ENCODE data around the gene BANK1. TPM values are rescaled to one million over a fixed set of nuclear protein-coding genes. Genes with fewer than 3 reads are reported as not detected.

The BANK1 gene
- total RNA-seq, 4 donors from 2014 or later = 7.3 to 19.9 (median 13.3) TPM

DNA sequence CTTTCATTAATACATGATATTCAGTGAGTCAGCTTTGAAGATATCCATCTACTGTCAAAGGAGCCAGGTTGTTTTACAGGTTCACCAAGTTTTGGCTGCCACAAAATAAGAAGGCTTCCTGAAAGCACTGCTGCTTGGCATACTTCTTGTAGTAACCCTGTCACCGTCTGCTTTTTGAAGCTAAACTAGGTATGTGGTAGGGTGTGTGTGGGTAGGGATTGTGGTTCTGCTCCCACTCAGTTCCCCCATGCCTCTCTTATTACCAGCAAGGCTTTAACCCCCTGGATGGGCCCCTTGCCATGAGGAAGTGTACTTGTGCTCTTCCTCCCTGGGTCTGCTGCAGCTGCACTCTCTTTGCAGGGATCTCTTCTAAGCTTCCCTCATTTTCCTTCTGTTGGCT lies 191.2 kb downstream of the BANK1 start:
- TF ChIP-seq, protein P1, sequence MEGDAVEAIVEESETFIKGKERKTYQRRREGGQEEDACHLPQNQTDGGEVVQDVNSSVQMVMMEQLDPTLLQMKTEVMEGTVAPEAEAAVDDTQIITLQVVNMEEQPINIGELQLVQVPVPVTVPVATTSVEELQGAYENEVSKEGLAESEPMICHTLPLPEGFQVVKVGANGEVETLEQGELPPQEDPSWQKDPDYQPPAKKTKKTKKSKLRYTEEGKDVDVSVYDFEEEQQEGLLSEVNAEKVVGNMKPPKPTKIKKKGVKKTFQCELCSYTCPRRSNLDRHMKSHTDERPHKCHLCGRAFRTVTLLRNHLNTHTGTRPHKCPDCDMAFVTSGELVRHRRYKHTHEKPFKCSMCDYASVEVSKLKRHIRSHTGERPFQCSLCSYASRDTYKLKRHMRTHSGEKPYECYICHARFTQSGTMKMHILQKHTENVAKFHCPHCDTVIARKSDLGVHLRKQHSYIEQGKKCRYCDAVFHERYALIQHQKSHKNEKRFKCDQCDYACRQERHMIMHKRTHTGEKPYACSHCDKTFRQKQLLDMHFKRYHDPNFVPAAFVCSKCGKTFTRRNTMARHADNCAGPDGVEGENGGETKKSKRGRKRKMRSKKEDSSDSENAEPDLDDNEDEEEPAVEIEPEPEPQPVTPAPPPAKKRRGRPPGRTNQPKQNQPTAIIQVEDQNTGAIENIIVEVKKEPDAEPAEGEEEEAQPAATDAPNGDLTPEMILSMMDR (IDR thresholded peaks at IDR 0.05; ENCODE audit: low read depth) = no peak

DNA sequence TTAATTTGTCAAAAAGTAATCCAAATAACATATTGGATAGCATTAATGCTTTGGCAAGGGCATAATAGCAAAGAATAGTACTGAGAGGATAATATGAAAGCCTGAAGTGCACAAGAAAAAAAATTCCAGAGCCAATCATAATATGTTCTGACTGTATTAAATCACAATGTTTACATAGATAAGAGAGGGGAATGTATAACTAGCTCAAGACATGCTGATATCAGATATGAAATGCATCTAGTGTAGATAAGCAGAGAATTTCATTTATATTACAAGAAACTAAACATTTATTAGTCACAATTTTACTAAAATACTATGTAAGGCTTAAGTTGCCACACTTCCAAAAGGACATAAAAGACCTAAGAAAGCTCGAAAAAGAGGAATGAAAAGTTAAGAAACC lies 193.3 kb downstream of the BANK1 start:
- TF ChIP-seq, protein P1 (IDR thresholded peaks at IDR 0.05; ENCODE audit: low read depth) = no peak

DNA sequence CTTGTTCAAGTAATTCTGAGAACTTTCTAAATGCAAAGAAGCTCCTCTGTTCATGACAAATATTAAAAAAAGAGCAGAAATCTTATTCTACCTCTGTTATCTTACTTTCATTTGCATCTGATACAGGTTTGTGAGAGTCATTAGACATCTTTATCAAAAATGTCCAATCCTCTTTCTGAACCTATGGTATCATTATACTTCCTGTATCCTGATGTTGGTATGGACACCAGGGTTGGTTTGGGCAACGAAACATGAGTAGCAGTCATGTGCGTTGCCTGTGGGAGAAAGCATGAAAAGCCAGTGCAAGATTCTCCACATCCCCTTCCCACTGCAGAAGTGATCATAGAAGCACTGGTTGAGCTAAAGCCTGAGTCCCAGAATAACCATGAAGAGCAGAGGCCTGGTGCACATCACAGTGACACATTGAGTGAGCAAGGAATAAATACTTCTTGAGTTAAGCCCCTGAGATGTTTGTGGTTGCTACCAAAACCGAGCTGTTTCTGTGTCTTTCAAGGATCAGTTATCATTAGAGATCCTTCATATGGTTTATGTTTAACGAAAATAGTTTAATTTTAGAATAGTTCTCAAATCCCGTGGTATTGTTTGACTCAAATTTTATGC lies 197.2 kb downstream of the BANK1 start:
- TF ChIP-seq, protein P1 (IDR thresholded peaks at IDR 0.05; ENCODE audit: low read depth) = no peak

DNA sequence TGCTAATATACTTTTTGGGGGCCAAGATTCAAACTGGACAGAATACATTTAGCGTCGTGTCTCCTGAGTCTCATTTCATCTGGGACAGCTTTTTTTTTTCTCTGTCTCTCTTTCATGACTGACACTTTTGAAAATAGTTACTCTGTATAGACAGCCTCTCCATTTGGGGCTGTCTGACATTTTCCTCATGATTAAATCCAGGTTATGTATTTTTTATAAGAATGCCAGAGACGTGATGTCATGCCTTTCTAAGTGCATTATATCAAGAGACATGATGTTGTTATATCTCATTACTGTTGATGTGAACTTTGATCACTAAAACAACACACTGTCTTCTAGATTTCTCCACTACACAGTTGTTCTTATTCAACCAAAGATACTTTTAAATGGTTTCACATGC lies 199.0 kb downstream of the BANK1 start:
- TF ChIP-seq, protein P1 (IDR thresholded peaks at IDR 0.05; ENCODE audit: low read depth) = no peak

DNA sequence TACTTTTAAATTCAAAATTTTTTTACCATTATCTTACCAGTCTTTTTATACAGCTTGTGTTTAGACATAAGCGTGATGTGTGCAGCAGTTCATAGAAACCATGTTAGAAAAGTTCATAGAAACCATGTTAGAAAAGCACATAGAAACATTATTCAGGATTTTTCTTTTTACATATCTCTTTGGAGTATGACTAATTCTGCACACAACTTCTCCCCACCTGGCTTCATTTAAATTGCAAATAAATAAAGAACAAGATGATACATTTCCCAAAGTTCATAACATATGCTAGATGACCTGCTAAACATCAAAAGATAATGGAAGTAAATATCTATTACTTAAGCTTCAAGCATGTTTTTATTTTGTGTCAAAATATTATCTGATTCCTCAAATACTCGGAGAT lies 201.9 kb downstream of the BANK1 start:
- TF ChIP-seq, protein P1 (IDR thresholded peaks at IDR 0.05; ENCODE audit: low read depth) = no peak

DNA sequence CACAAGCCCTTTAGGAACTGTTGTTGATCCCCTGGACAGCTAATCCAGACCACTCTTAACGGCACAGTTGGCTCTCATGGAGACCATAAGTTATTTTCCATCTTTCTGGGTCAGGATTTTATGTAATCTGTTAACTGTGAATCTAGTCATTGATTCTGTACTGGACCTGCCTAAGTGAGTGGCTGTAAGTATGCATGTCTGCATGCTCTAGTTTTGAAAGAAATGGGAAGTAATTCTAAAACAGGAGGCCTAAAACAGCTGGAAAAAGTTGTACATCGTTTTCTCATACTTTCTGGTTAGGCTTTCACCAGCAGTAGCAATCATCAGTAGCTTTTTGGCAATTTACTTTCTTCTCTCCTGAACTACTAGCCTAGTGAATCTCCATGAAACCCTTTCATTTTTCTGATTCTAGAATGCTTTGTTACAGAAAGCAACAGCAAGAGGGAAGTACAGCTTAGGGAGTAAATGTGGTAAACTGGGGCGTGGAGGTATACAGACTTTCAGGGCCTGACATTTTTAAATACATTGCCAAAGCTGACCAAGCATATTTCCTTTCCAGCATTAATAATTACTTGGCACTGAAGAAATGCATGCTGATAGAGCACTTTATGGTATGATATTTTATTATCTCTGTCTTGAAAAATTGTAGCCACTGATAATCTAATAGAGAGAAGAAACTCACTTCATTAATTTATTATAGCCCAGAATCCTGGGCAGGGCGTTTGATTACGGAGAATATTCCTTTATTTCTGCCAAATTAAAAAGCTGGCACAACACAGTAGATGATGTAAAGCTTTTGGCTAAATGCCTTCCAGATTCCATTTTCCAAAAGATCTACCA lies 202.7 kb downstream of the BANK1 start:
- TF ChIP-seq, protein P1 (IDR thresholded peaks at IDR 0.05; ENCODE audit: low read depth) = no peak
